NOMO-1 (cell line): ENCODE data around the gene RAB44.

Experiments
- DNase-seq, 2 experiments: peaks; one replicate each; lab custom pipeline; 2025; ENCODE audit not compliant: unreplicated experiment in 2 of 2; lab: John Stamatoyannopoulos, UW

Gene RAB44

GRCh38 chr6:36765594-36766398, 68.2 kb downstream of the RAB44 start:
- DNase-seq, result peak; percentile 79 to 85

- no peak for DNase-seq
These were observed 68.8 kb downstream of the RAB44 start for GRCh38 chr6:36766399-36766945.

GRCh38 chr6:36769183-36769675, 71.6 kb downstream of the RAB44 start:
- DNase-seq, result no peak

GRCh38 chr6:36769676-36770499, 72.3 kb downstream of the RAB44 start:
- peak in 1 of 2 experiments; percentile 9 for DNase-seq

- DNase-seq, result no peak
These were observed 73.5 kb downstream of the RAB44 start for GRCh38 chr6:36771145-36771544.

- DNase-seq, result no peak
These were observed 74.8 kb downstream of the RAB44 start for GRCh38 chr6:36772397-36772796.

GRCh38 chr6:36774331-36774730, 76.7 kb downstream of the RAB44 start:
- no peak for DNase-seq

- DNase-seq, result no peak
These were observed 78.5 kb downstream of the RAB44 start for GRCh38 chr6:36776167-36776566.

GRCh38 chr6:36777801-36778200, 80.2 kb downstream of the RAB44 start:
- DNase-seq, result peak; percentile 16 to 54

- no peak for DNase-seq
These were observed 81.6 kb downstream of the RAB44 start for GRCh38 chr6:36779227-36779626.

GRCh38 chr6:36780442-36781177, 83.0 kb downstream of the RAB44 start:
- DNase-seq, result peak; percentile 86 to 89

GRCh38 chr6:36781669-36782068, 84.0 kb downstream of the RAB44 start:
- DNase-seq, result no peak
